ENCODE measurements around the gene MLLT11.
"Not testable (repeated sequence)": the region's sequence is repeated elsewhere in the genome, so short reads cannot be mapped to it uniquely, and the experiment has no call there.

Gene MLLT11

GRCh38 chr1:151058692-151059091 lies 1.5 kb upstream of the MLLT11 start:
- peak; percentile 15 for DNase-seq

DNA sequence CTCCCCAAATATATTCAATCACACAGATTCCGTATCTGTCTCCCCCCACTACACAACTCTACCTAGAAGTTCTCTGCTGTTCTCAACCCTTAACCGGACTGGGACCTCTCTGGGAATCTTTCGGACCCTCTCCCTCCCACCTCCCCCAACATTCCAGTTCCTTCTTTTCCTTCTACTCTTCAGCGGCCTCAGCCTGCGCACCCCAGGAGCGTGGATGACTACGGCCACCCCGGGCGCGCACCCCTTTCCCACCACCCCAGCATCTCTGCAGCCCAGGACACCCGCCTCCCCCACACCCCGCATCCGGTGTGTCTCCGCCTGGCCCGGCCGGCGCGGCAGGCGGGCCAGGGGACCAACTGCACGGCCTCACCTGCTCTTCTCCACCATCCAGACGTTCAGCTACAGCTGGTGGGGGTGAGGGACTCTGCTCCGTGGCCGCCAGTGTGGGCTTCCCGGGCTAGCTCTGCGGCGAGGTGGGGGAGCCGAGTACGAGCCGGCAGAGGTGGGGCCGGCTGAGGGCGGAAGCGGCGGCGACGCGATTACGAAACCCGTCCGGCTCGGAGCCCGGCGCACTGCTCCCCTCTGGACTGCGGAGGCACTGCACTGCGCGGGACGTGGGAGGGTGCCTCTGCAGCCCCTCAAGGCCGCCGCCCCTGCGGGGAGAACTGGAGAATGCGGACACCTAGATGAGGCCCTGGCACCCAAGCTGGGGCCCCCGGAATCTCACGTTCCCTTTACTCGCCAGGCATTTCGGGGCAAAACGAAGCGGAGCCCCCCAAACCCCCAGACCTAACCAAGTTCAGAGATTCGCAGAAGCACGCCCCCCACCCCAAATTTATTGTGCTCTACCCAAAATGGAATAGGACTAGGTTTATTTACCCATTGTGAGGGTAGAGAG lies 839 bp upstream of the MLLT11 start, which contains the start of gene CDC42SE1:
Gene CDC42SE1, minus strand, starts transcription at position 514 of the 898 bp plus-strand sequence. CDS start 3,892 bp downstream, outside the sequence.
- peak; percentile 74 for DNase-seq

DNA sequence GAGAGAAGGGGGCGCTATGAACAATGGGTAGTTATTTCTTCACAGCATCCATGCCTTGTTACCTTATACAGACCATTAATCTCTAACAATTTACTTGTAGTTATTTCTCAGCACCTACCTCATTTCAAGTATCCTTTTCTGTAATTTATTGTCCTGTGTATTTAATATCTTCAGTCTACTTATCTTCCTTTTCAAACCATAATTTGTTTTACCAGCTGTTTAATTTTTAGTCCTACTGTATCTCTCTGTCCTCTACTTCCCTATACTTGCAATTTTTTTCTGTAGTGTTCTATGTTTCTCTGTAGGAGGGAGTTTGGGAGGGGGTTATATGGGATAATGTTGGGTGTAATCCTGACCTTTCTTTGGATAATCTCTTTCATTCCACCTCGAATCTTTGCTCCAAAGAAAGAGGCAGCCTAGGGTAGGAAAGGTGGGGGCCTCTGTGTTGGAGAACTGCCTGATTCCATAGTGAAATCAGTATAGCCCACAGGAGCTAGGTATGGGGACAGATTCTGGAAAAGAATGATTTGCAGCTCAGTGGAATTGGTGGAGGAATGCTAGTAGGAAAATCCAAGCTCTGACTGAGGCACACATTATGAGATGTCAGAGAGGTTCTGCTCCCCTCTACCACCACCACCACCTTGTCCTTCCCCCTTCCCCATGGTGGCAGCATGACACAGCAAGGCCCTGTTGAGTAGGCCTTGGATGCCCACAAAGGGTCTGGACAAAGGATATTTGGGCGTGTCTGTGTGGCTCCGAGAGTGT lies 642 bp downstream of the MLLT11 start:
- no peak for DNase-seq

GRCh38 chr1:151061704-151062103 lies 1.5 kb downstream of the MLLT11 start:
- DNase-seq = no peak

- DNase-seq = no peak
These were observed 2.7 kb downstream of the MLLT11 start for GRCh38 chr1:151062741-151063371.

- DNase-seq = no peak
These were observed 5.0 kb downstream of the MLLT11 start for GRCh38 chr1:151065089-151065645.

- no peak for DNase-seq
These were observed 7.0 kb downstream of the MLLT11 start for GRCh38 chr1:151067185-151067584.

DNA sequence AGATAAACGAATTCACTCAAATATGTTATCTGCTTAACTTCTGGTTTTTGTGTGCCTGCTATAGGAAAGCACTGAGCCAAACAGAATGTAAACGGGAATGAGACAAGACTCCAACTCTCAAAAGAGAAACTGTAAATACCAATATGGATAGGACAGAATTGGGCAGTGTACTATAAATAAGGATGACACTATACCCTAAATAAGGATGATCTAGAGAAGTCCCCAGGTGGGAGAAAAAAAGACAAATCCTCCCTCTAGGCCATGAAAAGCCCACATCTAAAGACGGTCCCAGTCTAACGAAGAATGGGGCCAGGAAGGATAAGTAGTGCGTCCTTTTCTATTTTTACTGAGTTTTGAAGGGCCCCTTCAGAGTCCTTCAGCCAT lies 8.9 kb downstream of the MLLT11 start:
- no peak for DNase-seq

GRCh38 chr1:151070474-151071276 lies 10.5 kb downstream of the MLLT11 start, which contains the start of gene GABPB2:
Gene GABPB2 (plus strand): TSS chr1:151070761. CDS start chr1:151088190, 17,429 bp downstream.
- DNase-seq = peak; percentile 94

DNA sequence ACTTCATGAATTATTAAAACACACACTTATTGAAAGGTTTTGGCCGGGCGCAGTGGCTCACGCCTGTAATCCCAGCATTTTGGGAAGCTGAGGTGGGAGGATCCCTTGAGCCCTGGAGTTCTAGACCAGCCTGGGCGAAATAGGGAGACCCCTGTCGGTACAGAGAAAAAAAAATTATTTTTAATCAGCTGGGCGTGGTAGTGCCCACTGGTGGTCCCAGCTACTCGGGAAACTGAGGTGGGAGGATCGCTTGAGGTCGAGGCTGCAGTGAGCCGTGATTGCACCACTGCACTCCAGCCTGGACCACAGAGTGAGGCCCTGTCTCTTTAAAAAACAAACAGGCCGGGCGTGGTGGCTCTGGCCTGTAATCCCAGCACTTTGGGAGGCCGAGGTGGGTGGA lies 12.0 kb downstream of the MLLT11 start:
- DNase-seq = no peak

DNA sequence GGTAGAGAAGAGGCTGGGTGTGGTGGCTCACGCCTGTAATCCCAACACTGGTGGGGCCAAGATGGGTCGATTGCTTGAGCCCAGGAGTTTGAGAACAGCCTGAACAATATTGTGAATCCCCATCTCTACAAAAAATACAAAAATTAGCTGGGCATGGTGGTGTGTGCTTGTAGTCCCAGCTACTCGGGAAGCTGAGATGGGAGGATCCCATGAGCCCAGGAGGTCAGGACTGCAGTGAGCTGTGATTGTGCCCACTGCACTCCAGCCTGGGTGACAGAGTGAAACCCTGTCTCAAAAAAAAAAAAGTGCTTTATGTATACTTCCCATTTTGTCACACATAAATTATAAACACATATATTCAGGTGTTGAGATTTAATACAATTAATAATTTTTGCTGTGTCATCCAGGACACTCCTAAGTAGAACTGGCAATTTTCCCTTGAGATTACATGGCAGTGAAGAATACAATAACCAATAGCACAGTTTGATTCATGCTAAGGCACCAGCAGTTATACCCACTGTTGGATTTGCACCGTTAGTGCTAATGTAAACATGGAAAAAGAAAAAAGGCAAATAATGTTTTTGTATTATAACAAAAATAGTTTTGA lies 25.9 kb downstream of the MLLT11 start:
- DNase-seq = no peak

DNA sequence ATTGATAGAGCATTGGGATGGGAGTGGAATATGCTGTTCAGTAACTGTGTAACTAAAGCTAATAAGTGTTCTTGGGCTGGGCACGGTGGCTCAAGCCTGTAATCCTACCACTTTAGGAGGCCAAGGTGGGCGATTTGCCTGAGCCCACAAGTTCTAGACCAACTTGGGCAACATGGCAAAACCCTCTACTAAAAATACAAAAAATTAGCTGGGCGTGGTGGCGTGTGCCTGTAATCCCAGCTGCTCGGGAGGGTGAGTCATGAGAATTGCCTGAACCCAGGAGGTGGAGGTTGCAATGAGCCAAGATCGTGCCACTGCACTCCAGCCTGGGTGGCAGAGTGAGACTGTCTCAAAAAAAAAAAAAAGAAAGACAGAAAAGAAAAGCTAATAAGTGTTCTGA lies 37.2 kb downstream of the MLLT11 start:
- DNase-seq = not testable (repeated sequence)

GRCh38 chr1:151098126-151098525 lies 37.9 kb downstream of the MLLT11 start:
- no peak for DNase-seq

DNA sequence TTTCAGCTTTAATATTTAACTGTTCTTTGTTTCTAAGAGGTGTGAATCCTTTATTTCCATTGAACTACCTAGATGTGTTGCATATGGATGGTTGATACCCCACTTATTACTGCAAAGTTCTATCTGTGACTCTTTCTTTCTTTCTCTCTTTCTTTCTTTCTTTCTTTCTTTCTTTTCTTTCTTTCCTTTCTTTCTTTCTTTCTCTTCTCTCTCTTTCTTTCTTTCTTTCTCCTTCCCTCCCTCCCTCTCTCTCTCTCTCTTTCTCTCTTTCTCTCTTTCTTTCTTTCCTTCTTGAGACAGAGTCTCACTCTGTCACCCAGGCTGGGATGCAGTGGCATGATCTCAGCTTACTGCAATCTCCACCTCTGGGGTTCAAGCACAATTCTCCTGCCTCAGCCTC lies 44.4 kb downstream of the MLLT11 start:
- DNase-seq = no peak

- DNase-seq = no peak
These were observed 46.7 kb downstream of the MLLT11 start for GRCh38 chr1:151106894-151107293.

DNA sequence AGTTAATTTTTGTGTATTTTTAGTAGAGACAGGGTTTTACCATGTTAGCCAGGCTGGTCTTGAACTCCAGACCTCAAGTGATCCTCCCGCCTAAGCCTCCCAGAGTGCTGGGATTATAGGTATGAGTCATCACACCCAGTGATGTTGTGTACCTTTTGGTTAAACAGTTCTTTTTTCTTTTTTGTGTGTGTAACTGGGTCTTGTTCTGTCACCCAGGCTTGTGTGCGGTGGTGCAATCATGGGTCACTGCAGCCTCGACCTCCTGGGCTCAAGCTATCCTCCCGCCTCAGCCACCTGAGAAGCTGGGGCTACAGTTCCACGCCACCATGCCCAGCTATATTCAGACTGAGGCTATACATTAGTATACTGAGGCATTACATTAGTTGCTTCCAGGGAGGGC lies 48.1 kb downstream of the MLLT11 start:
- DNase-seq = no peak

DNA sequence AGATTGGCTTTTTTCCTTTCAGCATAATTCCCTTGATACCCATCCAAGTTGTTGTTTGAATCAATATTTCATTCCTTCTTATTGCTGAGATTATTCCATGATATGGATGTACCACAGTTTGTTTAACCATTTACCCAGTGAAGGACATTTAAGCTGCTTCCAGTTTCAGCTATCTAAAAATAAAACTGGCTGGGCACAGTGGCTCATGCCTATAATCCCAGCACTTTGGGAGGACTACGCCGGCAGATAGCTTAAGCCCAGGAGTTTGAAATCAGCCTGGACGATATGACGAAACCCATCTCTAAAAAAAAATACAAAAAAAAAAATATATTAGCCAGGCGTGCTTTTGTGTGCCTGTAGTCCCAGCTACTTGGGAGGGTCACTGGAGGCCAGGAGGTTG lies 53.7 kb downstream of the MLLT11 start:
- DNase-seq = no peak
